Right atrium auricular region (tissue), 2 donors: ENCODE data around the gene DCUN1D5. TPM values are rescaled to one million over a fixed set of nuclear protein-coding genes. Genes with fewer than 3 reads are reported as not detected.

ENCODE experiments used
- DNase-seq: peaks from one replicate; pipeline ENCODE4 v3.0.0-alpha.2; 2019; ENCODE audit warnings: low spot score
- H3K27ac ChIP-seq, 2 donors: fragments of 200-600 bp; sonication (generic); 1 replicate in 1 of 2; 2 replicates in 1 of 2; pipeline ENCODE4 v1.5.1; 2016 to 2019
- H3K27me3 ChIP-seq, 2 donors: fragments of 200-600 bp; sonication (generic); one replicate each; pipeline versions ENCODE4 v1.5.1 to v1.6.0; 2017 to 2019
- H3K36me3 ChIP-seq: fragments of 200-600 bp; sonication (generic); one replicate; pipeline ENCODE4 v1.5.1; 2016
- H3K4me1 ChIP-seq, 2 donors: fragments of 200-600 bp; sonication (generic); one replicate each; pipeline versions ENCODE4 v1.5.1 to v1.6.0; 2017 to 2019
- H3K4me3 ChIP-seq, 2 donors: fragments of 200-600 bp; sonication (generic); 1 replicate in 1 of 2; 2 replicates in 1 of 2; pipeline ENCODE4 v1.5.1; 2017 to 2019; ENCODE audit warnings: mild to moderate bottlenecking in 1 of 2, moderate library complexity in 1 of 2
- H3K9me3 ChIP-seq, 2 donors: fragments of 200-600 bp; sonication (generic); one replicate each; pipeline ENCODE4 v1.5.1; 2019
- CTCF ChIP-seq, 2 donors: fragments of 200-600 bp; sonication (generic); IDR thresholded peaks; one replicate each; pipeline ENCODE4 v1.5.1; 2019; ENCODE audit warnings: antibody characterized with exemption in 2 of 2
- total RNA-seq, 2 donors: library from RNA; depleted of rRNA; stranded (reverse); fragments of >200 nt; gene quantifications; one replicate each; pipeline ENCODE4 v1.1.0, GENCODE V29; 2016

Gene DCUN1D5
- total RNA-seq, 2 donors from 2014 or later: 25.5 to 28.7 TPM

- Histone ChIP-seq H3K27ac (no peak overlapping the region), H3K4me1 (no peaks in the 10 kb centered on the region), H3K4me3 (no peak overlapping the region), H3K9me3 (no peaks in the 10 kb centered on the region), H3K27me3 (no peaks in the 10 kb centered on the region), H3K36me3 (no peaks in the 10 kb centered on the region)
- no peak for TF ChIP-seq CTCF (IDR thresholded peaks at IDR 0.05)
- no peak for DNase-seq
Observed at GRCh38 chr11:103051981-103052380, 40.0 kb downstream of the DCUN1D5 start.

- H3K27ac ChIP-seq: no peak overlapping the region
- H3K27me3 ChIP-seq: no peaks in the 10 kb centered on the region
- no peak for TF ChIP-seq CTCF (IDR thresholded peaks at IDR 0.05)
- no peaks in the 10 kb centered on the region for H3K36me3 ChIP-seq
- no peaks in the 10 kb centered on the region for H3K9me3 ChIP-seq
- H3K4me3 ChIP-seq: no peak overlapping the region
- DNase-seq: no peak
- H3K4me1 ChIP-seq: no peaks in the 10 kb centered on the region
Observed at GRCh38 chr11:103051151-103051801, 40.7 kb downstream of the DCUN1D5 start.

- TF ChIP-seq CTCF (IDR thresholded peaks at IDR 0.05): no peak
- Histone ChIP-seq H3K36me3 (no peaks in the 10 kb centered on the region), H3K4me1 (no peaks in the 10 kb centered on the region), H3K4me3 (no peak overlapping the region), H3K9me3 (no peaks in the 10 kb centered on the region), H3K27ac (no peak overlapping the region), H3K27me3 (no peaks in the 10 kb centered on the region)
- no peak for DNase-seq
Observed at GRCh38 chr11:103050351-103050750, 41.6 kb downstream of the DCUN1D5 start.

DNA sequence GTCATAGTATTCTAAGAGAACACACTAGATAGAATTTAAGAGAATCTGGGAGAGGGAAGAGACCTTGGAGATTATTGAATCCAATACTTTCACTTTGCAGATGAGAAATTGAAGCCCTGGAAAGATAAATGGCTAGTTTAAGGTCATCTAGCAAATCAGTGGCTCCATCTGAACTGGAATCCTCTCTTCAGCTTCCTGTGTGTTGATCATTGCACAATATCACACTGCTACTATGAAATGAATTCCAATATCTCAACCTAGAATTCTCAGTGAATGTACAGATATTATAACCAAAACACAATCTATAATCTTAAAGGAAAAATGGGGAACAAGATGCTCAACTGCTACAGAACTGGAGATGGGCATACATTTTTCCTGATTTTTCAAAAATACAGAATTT lies 44.1 kb downstream of the DCUN1D5 start:
- Histone ChIP-seq H3K4me1 (no peaks in the 10 kb centered on the region), H3K4me3 (no peak overlapping the region)
- no peak for DNase-seq

GRCh38 chr11:103043826-103044678 lies 47.9 kb downstream of the DCUN1D5 start:
- Histone ChIP-seq H3K27ac (no peak overlapping the region), H3K27me3 (no peaks in the 10 kb centered on the region), H3K36me3 (no peaks in the 10 kb centered on the region), H3K4me1 (no peaks in the 10 kb centered on the region), H3K9me3 (no peaks in the 10 kb centered on the region), H3K4me3 (no peak overlapping the region)
- TF ChIP-seq CTCF (IDR thresholded peaks at IDR 0.05): no peak
- DNase-seq: no peak

More for the DNA sequence above, 44.1 kb downstream of the DCUN1D5 start:
- Histone ChIP-seq H3K27me3 (no peaks in the 10 kb centered on the region), H3K27ac (no peak overlapping the region), H3K9me3 (no peaks in the 10 kb centered on the region), H3K36me3 (no peaks in the 10 kb centered on the region)
- no peak for TF ChIP-seq CTCF (IDR thresholded peaks at IDR 0.05)
